Fibroblast of skin of left biceps (primary cell): Measurements from ENCODE around the gene RNU1-3.
A peak's percentile ranks its signal among the peaks of the same experiment; 100 is the strongest.
"Not testable (repeated sequence)": the region's sequence is repeated elsewhere in the genome, so short reads cannot be mapped to it uniquely, and the experiment has no call there.

Experiments used
- DNase-seq, 2 experiments: peaks; one replicate each; pipeline ENCODE4 v3.0.0-alpha.2; 2013; ENCODE audit warnings: low read depth in 2 of 2

RNU1-3 gene

GRCh38 chr1:16656981-16657683 is 9.6 kb downstream of the RNU1-3 start:
- not testable (repeated sequence) for DNase-seq

GRCh38 chr1:16656574-16656973 is 10.2 kb downstream of the RNU1-3 start:
- not testable (repeated sequence) for DNase-seq

- DNase-seq, result not testable (repeated sequence)
Observed at GRCh38 chr1:16651560-16651959, 15.2 kb downstream of the RNU1-3 start.

GRCh38 chr1:16649960-16650359 is 16.8 kb downstream of the RNU1-3 start:
- not testable (repeated sequence) for DNase-seq

- not testable (repeated sequence) for DNase-seq
Observed at GRCh38 chr1:16649390-16649789, 17.4 kb downstream of the RNU1-3 start.

GRCh38 chr1:16648756-16649155 is 18.0 kb downstream of the RNU1-3 start:
- DNase-seq, result not testable (repeated sequence)

- not testable (repeated sequence) for DNase-seq
Observed at GRCh38 chr1:16648250-16648649, 18.5 kb downstream of the RNU1-3 start.

GRCh38 chr1:16647179-16648176 is 19.3 kb downstream of the RNU1-3 start:
- not testable (repeated sequence) for DNase-seq

GRCh38 chr1:16646716-16647115 is 20.0 kb downstream of the RNU1-3 start:
- DNase-seq, result not testable (repeated sequence)

- not testable (repeated sequence) for DNase-seq
Observed at GRCh38 chr1:16646061-16646664, 20.6 kb downstream of the RNU1-3 start.

- DNase-seq, result not testable (repeated sequence)
Observed at GRCh38 chr1:16645271-16646060, 21.3 kb downstream of the RNU1-3 start.

GRCh38 chr1:16644482-16645270 is 22.1 kb downstream of the RNU1-3 start:
- DNase-seq, result peak; percentile 88 to 89

GRCh38 chr1:16644193-16644481 is 22.6 kb downstream of the RNU1-3 start:
- DNase-seq, result no peak

- DNase-seq, result not testable (repeated sequence)
Observed at GRCh38 chr1:16643476-16644192, 23.1 kb downstream of the RNU1-3 start.

- not testable (repeated sequence) for DNase-seq
Observed at GRCh38 chr1:16643001-16643411, 23.7 kb downstream of the RNU1-3 start.

GRCh38 chr1:16642025-16642966 is 24.5 kb downstream of the RNU1-3 start:
- not testable (repeated sequence) for DNase-seq

GRCh38 chr1:16641159-16641975 is 25.4 kb downstream of the RNU1-3 start:
- not testable (repeated sequence) for DNase-seq
